HG03060 (cell line): Measurements from ENCODE around the gene PRKAR1A.

ENCODE experiments used
- ATAC-seq: cut with Tn5 transposase; IDR thresholded peaks from one replicate; pipeline ENCODE4 v1.9.1; 2021; ENCODE audit warnings: low read depth, moderate number of reproducible peaks; ENCODE audit not compliant: unreplicated experiment

PRKAR1A gene

GRCh38 chr17:68539548-68540467 lies 27.6 kb downstream of the PRKAR1A start:
- no peak for ATAC-seq

- no peak for ATAC-seq
These were observed 28.8 kb downstream of the PRKAR1A start for GRCh38 chr17:68540981-68541380.

GRCh38 chr17:68541816-68542215 lies 29.6 kb downstream of the PRKAR1A start:
- no peak for ATAC-seq

- no peak for ATAC-seq
These were observed 30.7 kb downstream of the PRKAR1A start for GRCh38 chr17:68542698-68543463.

- no peak for ATAC-seq
These were observed 32.1 kb downstream of the PRKAR1A start for GRCh38 chr17:68544111-68544915.

GRCh38 chr17:68556551-68556950 lies 44.3 kb downstream of the PRKAR1A start:
- ATAC-seq = no peak

- no peak for ATAC-seq
These were observed 47.1 kb downstream of the PRKAR1A start for GRCh38 chr17:68559316-68559715.

GRCh38 chr17:68560966-68561720 lies 48.9 kb downstream of the PRKAR1A start:
- no peak for ATAC-seq

GRCh38 chr17:68562736-68563135 lies 50.5 kb downstream of the PRKAR1A start:
- no peak for ATAC-seq

- no peak for ATAC-seq
These were observed 52.3 kb downstream of the PRKAR1A start for GRCh38 chr17:68564415-68565111.

- no peak for ATAC-seq
These were observed 53.6 kb downstream of the PRKAR1A start for GRCh38 chr17:68565661-68566441.

- ATAC-seq = no peak
These were observed 54.2 kb downstream of the PRKAR1A start for GRCh38 chr17:68566442-68566738.

- ATAC-seq = no peak
These were observed 54.8 kb downstream of the PRKAR1A start for GRCh38 chr17:68567035-68567434.

- ATAC-seq = no peak
These were observed 55.4 kb downstream of the PRKAR1A start for GRCh38 chr17:68567581-68567980.

- no peak for ATAC-seq
These were observed 56.4 kb downstream of the PRKAR1A start for GRCh38 chr17:68568581-68568980.

- ATAC-seq = no peak
These were observed 57.1 kb downstream of the PRKAR1A start for GRCh38 chr17:68569346-68569745.

GRCh38 chr17:68570526-68570925 lies 58.3 kb downstream of the PRKAR1A start:
- no peak for ATAC-seq

GRCh38 chr17:68572138-68572842 lies 60.1 kb downstream of the PRKAR1A start:
- ATAC-seq = no peak
